Umbilical cord (tissue), 2 donors: ENCODE data around the gene NKX1-1. TPM values are rescaled to one million over a fixed set of nuclear protein-coding genes. Genes with fewer than 3 reads are reported as not detected.
"Not testable (repeated sequence)": the region's sequence is repeated elsewhere in the genome, so short reads cannot be mapped to it uniquely, and the experiment has no call there.

Source experiments
- DNase-seq: peaks from one replicate; pipeline ENCODE4 v3.0.0-alpha.2; 2015; ENCODE audit warnings: low spot score
- total RNA-seq: library from RNA; depleted of rRNA; stranded (reverse); fragments of >200 nt; gene quantifications from one replicate; pipeline ENCODE4 v1.2.3, GENCODE V29; 2014; ENCODE audit warnings: low replicate concordance; ENCODE audit not compliant: insufficient read depth

The NKX1-1 gene
- 1.9 TPM for total RNA-seq

DNA sequence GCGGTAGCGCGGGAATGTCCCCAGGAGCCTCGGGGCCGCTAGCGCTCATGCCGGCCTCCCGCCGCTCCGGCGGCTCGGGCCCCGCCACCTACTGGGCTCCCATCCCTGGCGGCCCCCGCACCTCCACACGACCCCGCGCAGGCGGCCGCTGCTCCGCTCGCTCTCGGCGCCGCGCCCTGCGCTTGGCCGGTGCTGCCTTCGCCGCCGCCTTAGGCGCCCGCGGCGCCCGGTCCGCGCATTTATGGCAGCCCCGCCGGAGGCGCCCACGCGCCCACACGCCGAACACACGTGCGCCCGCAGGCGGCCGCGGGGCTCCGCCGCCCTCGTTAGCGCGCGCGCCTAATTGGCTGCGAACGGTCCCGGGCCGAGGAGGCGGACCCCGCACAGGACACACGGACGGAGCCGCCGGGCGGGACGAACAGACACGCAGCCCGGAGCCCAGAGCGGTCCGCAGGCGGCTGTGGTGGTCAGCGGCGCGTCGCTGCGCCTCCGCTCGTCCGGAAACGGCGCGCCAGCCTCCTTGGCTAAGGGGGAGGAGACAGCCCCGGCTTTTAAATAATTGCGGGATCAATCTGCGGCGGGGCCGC lies at the start of gene NKX1-1:
Gene NKX1-1, minus strand, starts transcription at position 49 of the 587 bp plus-strand sequence. Its CDS starts 0 bp downstream, at position 49.
- DNase-seq, result no peak

DNA sequence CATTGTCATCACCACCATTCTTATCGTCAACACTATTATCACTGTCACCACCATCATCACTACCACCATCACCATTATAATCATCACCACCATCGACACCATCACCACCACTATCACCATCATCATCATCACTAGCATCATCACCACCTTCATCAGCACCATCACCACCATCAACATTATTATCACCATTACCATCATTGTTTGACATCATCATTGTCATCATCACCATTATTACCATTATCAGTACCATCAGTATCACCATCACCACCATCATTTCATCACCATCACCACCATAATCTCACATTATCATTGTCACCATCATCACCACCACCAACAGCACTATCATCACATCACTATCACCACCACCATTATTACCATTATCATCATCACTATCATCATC lies 47.5 kb upstream of the NKX1-1 start:
- no peak for DNase-seq

DNA sequence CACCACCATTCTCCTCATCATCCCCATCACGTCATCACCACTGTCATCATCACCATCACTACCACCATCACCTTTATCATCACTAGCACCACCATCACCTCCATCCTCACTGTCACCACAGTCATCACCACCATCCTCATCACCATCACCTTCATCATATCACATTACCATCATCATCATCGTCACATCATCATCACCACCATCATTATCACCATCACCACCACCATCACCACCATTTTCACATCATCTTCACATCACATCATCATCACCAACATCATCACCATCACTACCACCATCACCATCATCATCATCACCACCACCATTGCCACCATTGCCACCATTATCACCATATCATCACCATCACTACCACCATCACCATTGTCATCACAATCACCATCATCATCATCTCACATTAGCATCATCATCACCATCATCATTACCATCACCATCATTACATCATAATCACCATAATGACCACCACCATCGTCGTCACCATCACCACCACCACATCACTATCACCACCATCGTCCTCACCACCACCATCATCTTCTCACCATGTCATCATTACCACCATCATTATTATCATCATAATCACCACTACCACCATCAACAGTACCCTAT lies 46.3 kb upstream of the NKX1-1 start:
- DNase-seq, result no peak

DNA sequence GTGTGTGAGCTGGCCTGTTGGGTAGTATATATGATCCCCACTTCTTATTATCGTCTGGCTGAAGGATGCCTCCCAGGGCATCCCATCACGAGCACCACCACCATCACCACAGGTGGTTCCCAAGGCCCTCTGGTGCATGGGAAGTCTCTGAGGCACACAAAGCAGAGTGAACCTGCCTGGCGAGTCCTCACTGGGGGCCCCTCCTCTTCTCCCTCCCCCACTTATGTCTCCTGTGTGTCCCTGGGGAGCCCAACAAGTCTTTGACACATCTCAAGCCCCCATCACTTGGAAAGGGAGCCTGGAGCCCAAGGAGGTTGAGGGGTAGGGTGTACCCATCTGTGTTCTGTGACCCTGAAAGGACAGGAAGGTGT lies 45.5 kb upstream of the NKX1-1 start:
- DNase-seq, result no peak

DNA sequence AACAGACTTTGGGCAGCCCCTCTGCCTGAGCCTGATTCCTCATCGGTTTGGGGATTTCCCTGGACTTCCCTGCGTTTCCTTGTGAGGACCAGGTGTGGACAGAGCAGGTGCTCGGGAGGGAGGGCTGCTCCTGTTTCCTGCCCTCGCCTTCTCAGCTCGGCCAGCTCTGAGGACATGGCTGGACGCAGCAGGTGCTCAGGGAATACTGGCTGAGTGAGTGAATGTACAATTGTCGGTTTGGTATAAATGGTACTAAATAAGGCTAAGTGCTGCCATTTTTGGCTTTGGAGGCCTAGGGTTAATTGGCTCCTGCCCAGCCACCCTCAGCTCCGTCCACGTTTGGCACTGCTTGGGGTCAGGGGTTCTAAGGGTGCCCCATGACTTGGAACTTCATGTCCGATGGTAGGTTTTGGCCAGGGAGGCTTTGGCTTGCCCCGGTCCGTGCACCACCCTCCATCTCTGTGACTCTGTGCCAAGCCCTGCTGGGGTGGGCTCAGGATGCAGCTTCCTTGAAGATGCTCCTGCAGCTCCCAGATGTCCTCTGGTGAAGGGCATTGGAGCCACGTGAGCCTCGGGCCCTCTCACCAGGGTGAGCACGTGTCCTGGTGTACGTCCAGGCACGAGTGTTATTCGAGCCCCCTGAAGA lies 45.0 kb upstream of the NKX1-1 start:
- DNase-seq, result no peak

DNA sequence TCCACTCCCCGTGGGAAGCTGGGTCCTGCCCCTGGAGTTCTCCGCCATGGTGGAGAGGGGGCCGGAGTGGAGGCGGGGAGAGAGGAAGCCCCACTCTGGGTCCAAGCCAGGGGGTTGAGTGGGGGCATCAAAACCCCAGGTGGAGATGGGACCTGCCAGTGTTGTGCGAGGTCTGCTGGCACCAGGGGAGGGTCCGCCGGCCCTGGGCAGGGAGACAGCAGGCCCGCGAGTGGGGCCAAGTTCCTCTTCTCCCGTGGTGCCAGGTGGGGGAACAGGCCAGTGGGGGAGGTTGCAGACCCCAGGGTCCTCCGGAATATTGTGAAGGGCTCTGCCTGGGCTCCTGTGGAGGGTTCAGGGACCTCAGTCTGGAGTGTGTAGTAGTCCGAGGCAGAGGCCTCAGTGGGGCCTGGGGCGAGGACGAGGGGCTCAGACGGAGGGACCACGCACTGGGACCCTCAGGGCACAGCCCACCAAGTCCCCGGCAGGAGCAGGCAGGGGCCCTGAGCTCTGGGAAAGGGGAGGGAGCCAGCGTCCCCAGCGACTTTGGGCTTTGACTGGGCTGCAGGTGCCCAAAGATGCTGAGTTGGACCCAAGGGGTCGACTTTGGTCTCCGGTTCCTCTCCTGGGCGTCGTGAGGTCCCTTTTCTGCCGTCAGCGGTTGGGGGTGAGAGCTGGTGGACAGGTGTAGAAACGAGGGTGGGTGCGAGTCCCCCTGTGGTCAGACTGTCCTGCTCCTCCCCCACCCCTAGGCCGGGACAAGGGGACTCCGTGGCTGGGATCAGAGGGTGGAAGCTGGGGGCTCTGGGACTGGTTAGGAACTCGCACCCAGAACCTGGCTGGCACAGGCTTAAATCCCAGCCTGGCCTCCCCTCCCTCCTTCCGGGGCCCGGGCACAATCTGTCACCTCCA lies 43.8 kb upstream of the NKX1-1 start:
- DNase-seq, result no peak

DNA sequence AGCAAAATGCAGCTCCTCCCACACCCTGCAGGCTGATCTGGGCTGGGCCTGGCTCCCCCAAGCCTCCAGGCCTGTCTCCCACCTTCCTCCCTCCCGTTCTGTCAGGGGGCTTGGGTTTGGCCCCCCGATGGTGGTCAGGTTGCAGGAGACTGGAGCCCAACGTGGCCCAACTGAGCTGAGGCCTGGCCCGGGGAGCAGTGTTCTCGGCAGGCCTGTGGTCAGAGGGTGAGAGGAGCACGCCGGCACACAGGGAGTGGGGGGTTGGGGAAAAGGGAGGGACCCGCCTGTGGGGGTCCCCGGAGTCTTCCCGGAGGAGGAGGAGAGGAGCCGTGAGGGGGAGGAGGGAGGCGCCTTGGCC lies 43.2 kb upstream of the NKX1-1 start:
- no peak for DNase-seq

DNA sequence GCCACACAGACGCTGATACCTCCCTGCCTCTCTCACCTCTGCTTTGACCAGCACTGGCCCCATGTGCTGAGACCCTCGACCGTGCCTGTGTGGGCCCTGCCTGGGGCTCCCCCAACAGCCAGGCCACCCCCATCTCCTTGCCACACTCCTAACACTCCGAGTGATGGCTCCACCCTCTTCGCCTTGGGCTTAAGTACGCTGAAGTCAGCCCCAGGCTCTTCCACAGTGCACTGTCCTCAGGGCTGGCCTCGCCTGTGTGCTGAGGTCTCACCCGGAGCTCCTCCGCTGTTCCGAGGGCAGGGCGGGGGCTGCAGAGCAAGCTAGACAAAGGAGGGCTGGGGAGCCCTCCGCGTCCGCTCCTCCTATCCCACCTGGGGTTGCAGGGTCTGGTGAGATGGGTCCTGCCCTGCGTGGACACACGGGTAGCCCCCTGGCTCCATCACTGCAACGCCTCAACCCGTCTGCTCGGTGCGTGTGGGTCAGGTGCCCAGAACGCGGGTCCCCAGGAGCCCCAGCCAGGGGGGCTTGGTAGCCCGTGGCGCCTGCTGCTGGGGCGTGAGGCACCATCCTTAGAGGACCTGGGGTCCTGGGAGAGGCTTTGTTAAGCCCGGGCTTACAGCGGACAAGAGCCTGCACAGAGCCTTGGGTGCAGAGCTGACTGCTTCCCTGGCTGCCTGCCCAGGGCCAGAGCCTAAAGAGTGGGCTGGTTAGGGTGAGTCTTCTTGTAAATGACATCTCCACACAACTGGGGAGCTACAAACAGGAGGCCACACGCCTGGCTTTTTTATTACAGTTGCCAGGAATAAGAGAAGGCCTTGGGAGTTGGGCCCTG lies 42.6 kb upstream of the NKX1-1 start:
- peak; percentile 65 for DNase-seq

DNA sequence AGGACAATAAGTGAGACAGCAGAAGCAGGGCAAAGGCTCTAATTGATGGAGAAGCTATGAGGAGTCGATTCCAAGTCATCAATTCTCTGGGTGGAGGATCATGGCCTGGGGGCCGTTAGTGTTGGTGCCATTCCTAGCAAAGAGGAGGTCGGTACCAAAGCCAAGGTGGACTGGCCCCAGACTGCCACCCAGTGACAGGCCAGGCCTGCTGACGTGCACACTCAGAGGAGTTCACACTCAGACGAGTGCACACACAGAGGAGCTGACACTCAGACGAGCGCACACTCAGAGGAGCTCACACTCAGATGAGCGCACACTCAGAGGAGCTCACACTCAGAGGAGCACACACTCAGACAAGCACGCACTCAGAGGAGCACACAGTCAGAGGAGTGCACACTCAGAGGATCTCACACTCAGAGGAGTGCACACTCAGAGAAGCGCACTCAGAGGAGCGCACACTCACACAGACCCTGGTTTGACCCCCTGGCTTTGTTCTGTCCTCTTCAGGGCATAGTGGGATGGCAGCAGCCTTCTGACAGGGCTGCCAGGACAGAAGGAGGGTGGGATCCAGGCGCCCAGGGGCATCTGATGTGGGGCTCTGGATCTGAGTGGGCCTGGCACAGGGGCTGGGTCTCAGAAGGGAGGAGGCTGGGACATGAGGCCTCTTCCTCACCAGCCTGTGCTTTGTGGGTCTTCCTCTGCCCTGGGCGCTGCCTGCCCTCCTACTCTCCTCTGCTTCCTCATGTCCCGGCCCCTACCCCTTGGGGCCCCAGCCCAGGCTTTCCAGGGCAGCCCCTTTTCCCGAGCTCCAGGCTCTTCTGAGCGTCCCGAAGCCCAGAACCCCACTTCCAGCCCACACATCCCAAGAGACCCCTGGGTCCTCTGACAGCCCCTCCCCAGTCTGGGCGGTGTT lies 41.7 kb upstream of the NKX1-1 start:
- no peak for DNase-seq

DNA sequence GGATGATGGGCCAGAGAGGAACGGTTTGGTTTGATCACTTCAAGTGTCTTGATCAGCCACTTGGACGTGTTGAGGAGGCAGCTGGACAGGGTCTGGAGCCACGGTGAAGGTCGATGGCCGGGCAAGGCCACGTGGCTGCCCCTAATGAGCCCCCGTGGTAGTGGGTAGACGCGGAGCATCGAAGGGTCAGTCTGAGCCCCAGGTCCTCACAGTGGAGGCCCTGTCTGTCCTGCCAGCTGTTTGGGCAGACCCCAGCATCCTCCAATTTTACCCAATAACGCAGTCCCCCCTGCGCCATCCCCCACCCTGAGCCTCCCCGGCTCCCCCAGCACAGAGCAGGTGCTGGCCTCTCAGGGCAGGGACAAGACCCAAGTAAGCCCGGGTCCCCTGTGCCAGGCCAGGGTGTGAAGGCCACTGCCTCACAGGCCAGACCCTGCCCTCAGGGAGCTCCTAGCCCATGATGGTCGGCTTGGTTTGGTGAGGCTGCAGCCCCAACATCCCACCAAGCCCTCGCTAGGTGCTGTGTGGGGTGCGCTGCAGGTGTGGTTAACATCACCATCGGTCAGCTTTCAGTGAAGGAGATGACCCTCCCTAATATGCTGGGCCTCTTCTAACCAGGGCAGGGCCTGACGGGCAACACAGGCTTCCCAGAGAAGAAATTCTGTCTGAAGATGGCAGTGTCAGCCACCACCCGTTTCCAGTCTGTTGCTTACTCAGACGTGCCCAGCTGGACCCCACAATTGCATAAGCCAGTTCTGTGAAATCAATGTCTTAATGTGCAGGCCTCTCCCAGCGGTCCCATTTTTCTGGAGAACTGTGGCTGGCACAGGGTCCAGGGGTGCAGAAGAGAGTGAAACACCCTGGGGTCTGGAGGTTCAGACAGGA lies 40.5 kb upstream of the NKX1-1 start:
- DNase-seq, result peak; percentile 15

DNA sequence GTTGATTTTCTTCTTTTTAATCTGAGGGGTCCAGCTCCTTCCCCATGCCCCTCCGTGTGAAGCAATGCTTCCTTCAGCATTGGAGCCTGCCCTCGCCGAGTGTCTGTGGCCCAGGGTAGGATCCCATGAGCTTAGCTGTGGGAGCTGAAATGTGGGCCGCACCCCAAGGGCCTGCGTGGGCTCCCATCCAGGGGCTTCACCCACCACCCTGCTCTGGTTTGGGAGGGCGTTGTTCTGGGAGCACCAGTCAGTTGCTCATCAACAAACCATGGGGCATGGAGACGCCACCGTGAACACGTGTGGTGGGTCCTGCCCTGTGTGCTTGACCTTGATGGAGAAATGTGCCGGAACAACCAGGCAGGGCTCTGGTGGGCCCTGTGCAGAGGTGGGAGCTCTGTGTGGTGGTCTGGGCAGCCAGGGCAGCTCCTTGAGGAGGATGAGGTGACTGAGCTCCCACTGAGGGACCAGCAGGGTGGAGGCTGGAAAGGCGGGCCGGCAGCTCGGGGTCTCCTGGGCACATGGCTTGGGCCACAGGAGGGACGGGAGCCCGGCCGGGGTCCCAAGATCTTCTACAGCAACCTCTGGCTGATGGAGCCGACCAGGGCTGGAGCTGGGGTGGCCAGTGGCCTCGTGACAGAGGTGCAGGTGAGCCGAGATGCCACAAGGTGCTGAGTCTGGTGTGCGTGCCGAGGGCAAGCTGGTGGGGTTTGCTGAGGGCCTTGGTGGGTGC lies 39.6 kb upstream of the NKX1-1 start:
- no peak for DNase-seq

DNA sequence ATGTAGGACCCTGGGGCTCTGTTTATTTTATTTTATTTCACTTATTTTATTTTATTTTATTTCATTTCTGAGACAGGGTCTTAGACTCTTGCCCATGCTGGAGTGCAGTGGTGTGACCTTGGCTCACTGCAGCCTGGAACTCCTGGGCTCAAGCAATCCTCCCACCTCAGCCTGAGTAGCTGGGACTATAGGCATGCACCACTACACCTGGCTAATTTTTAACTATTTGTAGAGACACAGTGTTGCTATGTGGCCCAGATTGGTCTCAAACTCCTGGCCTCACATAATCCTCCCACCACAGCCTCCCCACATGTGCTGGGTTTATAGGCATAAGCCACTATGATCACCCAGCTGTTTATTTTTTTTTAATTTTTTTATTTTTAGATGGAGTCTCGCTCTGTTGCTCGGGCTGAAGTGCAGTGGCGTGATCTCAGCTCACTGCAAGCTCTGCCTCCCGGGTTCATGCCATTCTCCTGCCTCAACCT lies 37.5 kb upstream of the NKX1-1 start:
- not testable (repeated sequence) for DNase-seq

DNA sequence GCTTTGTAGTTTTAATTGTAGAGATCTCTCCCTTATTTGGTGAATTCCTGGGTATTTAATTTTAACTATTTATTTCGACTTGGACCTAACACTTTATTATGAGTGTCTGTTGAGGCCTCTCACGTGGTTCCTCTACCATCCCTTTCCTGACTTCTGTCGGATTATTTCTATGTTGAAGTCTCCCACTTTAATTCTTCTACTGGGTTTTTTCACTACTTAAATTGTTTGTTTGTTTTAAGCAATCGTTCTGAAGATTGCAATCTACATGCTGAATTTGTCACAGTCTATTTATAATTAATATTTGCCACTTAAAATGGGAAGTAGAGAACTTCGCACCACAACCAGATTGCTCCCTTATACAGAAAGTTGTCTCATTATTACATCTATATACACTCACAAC lies 20.8 kb upstream of the NKX1-1 start:
- DNase-seq, result no peak

DNA sequence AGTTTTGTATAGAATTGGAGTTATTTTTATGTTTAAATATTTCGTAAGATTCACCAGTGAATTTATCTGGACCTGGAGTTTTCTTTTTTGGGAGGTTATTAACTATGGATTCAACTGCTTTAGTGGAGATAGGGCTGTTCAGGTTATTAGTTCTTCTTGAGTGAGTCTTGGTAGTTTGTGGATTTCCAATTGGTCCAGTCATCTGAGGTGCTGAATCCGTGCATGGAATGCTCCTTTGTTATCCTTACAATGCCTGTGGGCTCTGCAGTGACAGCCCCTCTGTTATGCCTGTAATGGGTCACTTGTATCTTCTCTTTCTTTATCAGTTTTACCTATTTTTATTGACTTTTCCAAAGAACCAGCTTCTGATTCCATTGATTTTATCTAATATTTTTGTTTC lies 15.4 kb upstream of the NKX1-1 start:
- DNase-seq, result no peak

DNA sequence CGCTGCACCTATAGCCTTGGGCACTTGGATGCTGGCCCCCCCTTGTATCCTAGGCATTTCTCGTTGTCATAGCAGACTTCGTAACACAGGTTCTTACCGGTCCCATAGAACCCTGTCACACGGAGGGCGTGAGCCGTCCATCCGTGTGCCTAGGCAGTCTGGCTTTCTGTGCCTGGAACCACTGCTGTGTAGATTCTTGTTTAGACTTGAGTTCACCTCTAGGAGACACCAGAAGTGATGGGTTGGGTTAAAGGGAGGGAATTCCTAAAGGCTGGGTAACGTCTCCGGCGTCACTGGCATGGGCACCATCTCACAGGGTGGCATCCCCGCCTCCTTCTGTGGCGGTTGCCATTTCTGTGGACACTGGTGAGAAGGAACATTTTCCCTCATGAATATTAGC lies 13.5 kb upstream of the NKX1-1 start:
- no peak for DNase-seq

DNA sequence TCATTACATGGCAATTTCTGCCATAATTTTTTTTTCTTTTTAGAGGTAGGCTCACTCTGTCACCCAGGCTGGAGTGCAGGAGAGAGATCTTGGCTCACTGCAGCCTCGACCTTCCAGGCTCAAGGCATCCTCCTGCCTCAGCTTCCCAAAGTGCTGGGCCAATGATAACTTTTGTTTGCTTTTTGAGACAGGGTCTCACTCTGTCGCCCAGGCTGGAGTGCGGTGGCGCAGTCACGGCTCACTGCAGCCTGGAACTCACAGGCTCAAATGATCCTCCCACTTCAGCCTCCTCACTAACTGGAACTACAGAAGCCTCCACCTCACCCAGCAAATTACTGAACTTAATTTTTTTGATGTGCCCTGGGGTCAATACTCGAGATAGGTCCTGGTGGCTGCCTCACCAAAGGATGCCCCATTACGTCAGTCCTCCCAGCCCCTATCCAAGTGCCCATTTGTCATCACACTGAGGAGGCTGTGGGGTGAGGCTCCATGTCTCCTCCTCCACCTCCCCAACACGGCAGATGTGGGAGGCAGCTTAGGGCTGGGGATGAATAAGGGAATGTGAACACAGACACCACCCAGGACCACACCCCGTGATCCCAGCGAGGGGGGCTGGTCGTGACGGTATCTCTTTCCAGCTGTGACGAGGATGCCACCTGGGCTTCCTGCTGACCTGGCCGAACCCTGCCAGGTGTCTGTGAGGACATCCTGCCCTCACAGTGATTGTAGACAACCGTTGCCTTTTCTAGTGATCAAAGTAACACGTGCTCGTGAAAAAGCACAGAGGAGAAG lies 12.4 kb upstream of the NKX1-1 start:
- no peak for DNase-seq

DNA sequence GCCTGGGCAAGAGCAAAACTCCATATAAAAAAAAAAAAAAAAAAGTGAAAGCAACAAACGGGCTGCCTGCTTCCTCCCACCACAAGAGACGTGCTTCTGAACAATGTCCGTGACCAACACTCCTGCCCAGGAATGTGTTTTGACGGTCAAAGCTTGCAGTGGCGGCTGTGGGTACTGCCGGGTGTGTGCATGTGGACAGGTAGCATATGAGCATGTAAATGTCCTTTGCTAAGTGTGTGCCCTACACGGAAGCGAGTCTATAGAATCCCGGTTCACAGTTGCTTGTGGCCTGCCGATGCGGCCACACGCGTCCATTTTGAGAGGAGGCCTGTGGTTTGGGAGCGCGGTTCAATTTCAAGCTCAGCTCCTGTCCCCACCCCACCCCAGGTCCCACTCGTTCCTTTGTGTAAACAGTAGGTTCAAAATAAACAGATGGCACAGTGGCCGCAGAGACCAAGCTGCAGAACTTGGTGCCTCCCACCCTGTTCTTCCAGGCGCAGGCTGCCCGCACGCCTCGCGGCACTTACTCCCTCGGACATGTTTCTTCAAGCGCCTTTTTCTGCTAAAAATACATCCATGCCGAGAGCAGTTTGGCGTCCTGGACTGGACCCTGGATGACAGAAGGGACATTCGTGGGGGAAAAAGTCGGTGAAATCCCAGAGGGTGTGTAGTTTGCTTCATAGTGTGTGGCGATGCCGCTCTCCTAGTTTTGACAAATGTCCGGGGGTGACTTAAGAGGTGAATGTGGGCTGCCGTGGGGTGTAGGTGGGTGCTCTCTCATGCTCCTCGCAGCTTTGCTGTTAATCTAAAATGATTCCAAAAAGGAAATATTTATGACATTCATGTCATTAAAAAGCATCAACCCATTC lies 11.5 kb upstream of the NKX1-1 start:
- DNase-seq, result no peak
